H9 (cell line): ENCODE results near the gene CHD6. TPM values are rescaled to one million over a fixed set of nuclear protein-coding genes. Genes with fewer than 3 reads are reported as not detected.

Experiments used
- DNase-seq: peaks from one replicate; pipeline ENCODE4 v3.0.0-alpha.2; 2017
- H2AFZ ChIP-seq: one replicate; pipeline ENCODE4 v1.6.1; 2013; ENCODE audit warnings: mild to moderate bottlenecking, low read length, control low read depth, moderate library complexity
- H2AK5ac ChIP-seq: 2 replicates; pipeline ENCODE4 v1.6.1; 2013; ENCODE audit warnings: low read length, control low read depth, mixed read lengths; ENCODE audit not compliant: insufficient read length
- H2BK120ac ChIP-seq: one replicate; pipeline ENCODE4 v1.6.1; 2013; ENCODE audit warnings: low read depth, mild to moderate bottlenecking, low read length, control low read depth, inconsistent platforms; ENCODE audit not compliant: poor library complexity, severe bottlenecking
- H2BK12ac ChIP-seq: 2 replicates; pipeline ENCODE4 v1.6.1; 2013; ENCODE audit warnings: low read length, control low read depth, mixed read lengths, low read depth; ENCODE audit not compliant: insufficient read length
- H2BK15ac ChIP-seq: 2 replicates; pipeline ENCODE4 v1.6.1; 2013; ENCODE audit warnings: low read depth, low read length, control low read depth
- H2BK20ac ChIP-seq: one replicate; pipeline ENCODE4 v1.6.1; 2013; ENCODE audit warnings: low read depth, mild to moderate bottlenecking, low read length, control low read depth, inconsistent platforms; ENCODE audit not compliant: poor library complexity, severe bottlenecking
- H2BK5ac ChIP-seq: 2 replicates; pipeline ENCODE4 v1.6.1; 2013; ENCODE audit warnings: low read length, control low read depth, mixed read lengths; ENCODE audit not compliant: insufficient read length
- H3K14ac ChIP-seq: 2 replicates; pipeline ENCODE4 v1.6.1; 2013; ENCODE audit warnings: low read length, control low read depth; ENCODE audit not compliant: insufficient read depth
- H3K18ac ChIP-seq: 2 replicates; pipeline ENCODE4 v1.6.1; 2013; ENCODE audit warnings: low read depth, mild to moderate bottlenecking, mixed read lengths, low read length, control low read depth; ENCODE audit not compliant: insufficient read length
- H3K23ac ChIP-seq: 2 replicates; pipeline ENCODE4 v1.6.1; 2013; ENCODE audit warnings: low read length, control low read depth, mixed read lengths, low read depth; ENCODE audit not compliant: insufficient read length
- H3K23me2 ChIP-seq: 2 replicates; pipeline ENCODE4 v1.6.1; 2013; ENCODE audit warnings: low read depth, mild to moderate bottlenecking, mixed read lengths, low read length, control low read depth; ENCODE audit not compliant: insufficient read length, poor library complexity, severe bottlenecking
- H3K27ac ChIP-seq: 2 replicates; pipeline ENCODE4 v1.5.1; 2013; ENCODE audit warnings: low read length, control low read depth, mixed read lengths, low read depth; ENCODE audit not compliant: insufficient read length
- H3K27me3 ChIP-seq: 2 replicates; pipeline ENCODE4 v1.6.1; 2013; ENCODE audit warnings: low read length, control low read depth, inconsistent platforms; ENCODE audit not compliant: insufficient read depth
- H3K4ac ChIP-seq: 2 replicates; pipeline ENCODE4 v1.6.1; 2013; ENCODE audit warnings: low read depth, mild to moderate bottlenecking, control low read depth, inconsistent platforms, low read length, moderate library complexity
- H3K4me1 ChIP-seq: 2 replicates; pipeline ENCODE4 v1.6.1; 2013; ENCODE audit warnings: low read length, control low read depth, inconsistent platforms; ENCODE audit not compliant: insufficient read depth
- H3K4me2 ChIP-seq: 2 replicates; pipeline ENCODE4 v1.6.1; 2013; ENCODE audit warnings: low read length, control low read depth, mixed read lengths; ENCODE audit not compliant: insufficient read length, insufficient read depth
- H3K56ac ChIP-seq: 2 replicates; pipeline ENCODE4 v1.6.1; 2013; ENCODE audit warnings: low read depth, mild to moderate bottlenecking, mixed read lengths, low read length, control low read depth; ENCODE audit not compliant: insufficient read length
- H3K79me1 ChIP-seq: 2 replicates; pipeline ENCODE4 v1.6.1; 2013; ENCODE audit warnings: low read depth, mild to moderate bottlenecking, moderate library complexity, low read length, control low read depth, inconsistent platforms; ENCODE audit not compliant: insufficient read depth, poor library complexity, severe bottlenecking
- H3K79me2 ChIP-seq: 2 replicates; pipeline ENCODE4 v1.6.1; 2013; ENCODE audit warnings: low read length, control low read depth, inconsistent platforms; ENCODE audit not compliant: insufficient read depth
- H3K9ac ChIP-seq: 2 replicates; pipeline ENCODE4 v1.6.1; 2013; ENCODE audit warnings: low read length, control low read depth, mixed read lengths; ENCODE audit not compliant: insufficient read length; ENCODE audit errors: extremely low read depth
- H3K9me3 ChIP-seq: one replicate; pipeline ENCODE4 v1.6.1; 2013; ENCODE audit warnings: low read depth, low read length, inconsistent platforms; ENCODE audit not compliant: control insufficient read depth
- H3T11ph ChIP-seq: one replicate; pipeline ENCODE4 v1.6.1; 2013; ENCODE audit warnings: mild to moderate bottlenecking, low read length, control low read depth, inconsistent platforms
- H4K20me1 ChIP-seq: one replicate; pipeline ENCODE4 v1.6.1; 2013; ENCODE audit not compliant: control insufficient read depth, insufficient read length, insufficient read depth
- H4K5ac ChIP-seq: 2 replicates; pipeline ENCODE4 v1.6.1; 2013; ENCODE audit warnings: low read depth, mild to moderate bottlenecking, mixed read lengths, low read length, control low read depth; ENCODE audit not compliant: insufficient read length
- H4K8ac ChIP-seq: replicated peaks from 2 replicates; pipeline ENCODE4 v1.6.1; 2013; ENCODE audit warnings: low read length, control low read depth, mixed read lengths, low read depth; ENCODE audit not compliant: insufficient read length
- H4K91ac ChIP-seq: 2 replicates; pipeline ENCODE4 v1.6.1; 2013; ENCODE audit warnings: low read depth, mild to moderate bottlenecking, moderate library complexity, mixed read lengths, low read length, control low read depth; ENCODE audit not compliant: insufficient read length
- H3K27ac Mint-ChIP-seq, 3 experiments: 2 replicates in 2 of 3; 3 replicates in 1 of 3; pipeline ENCODE4 v1.8.0; 2020 to 2021; ENCODE audit warnings: mixed read lengths in 3 of 3, mild to moderate bottlenecking in 1 of 3, moderate library complexity in 1 of 3
- H3K27me3 Mint-ChIP-seq: 2 replicates; pipeline ENCODE4 v1.8.0; 2021; ENCODE audit warnings: low read depth, mild to moderate bottlenecking, moderate library complexity, mixed read lengths
- H3K36me3 Mint-ChIP-seq, 3 experiments: 2 replicates in 2 of 3; 3 replicates in 1 of 3; pipeline ENCODE4 v1.8.0; 2020 to 2021; ENCODE audit warnings: low read depth in 3 of 3, mixed read lengths in 3 of 3; ENCODE audit not compliant: insufficient read depth in 1 of 3
- H3K4me1 Mint-ChIP-seq, 2 experiments: 2 replicates each; pipeline ENCODE4 v1.8.0; 2020; ENCODE audit warnings: mixed read lengths in 2 of 2
- H3K4me3 Mint-ChIP-seq, 2 experiments: 2 replicates in 1 of 2; 3 replicates in 1 of 2; pipeline ENCODE4 v1.8.0; 2020 to 2021; ENCODE audit warnings: mild to moderate bottlenecking in 2 of 2, mixed read lengths in 2 of 2, moderate library complexity in 1 of 2
- H3K9me3 Mint-ChIP-seq, 2 experiments: 2 replicates in 1 of 2; 3 replicates in 1 of 2; pipeline ENCODE4 v1.8.0; 2020; ENCODE audit warnings: mild to moderate bottlenecking in 2 of 2, mixed read lengths in 2 of 2, moderate library complexity in 1 of 2
- CTCF ChIP-seq: fragments of 200-600 bp; sonication (generic); conservative IDR thresholded peaks from 3 replicates; pipeline ENCODE4 v1.8.0; 2021; ENCODE audit warnings: antibody characterized with exemption, mild to moderate bottlenecking
- WGBS: extraction: QIAGEN DNeasy Blood & Tissue Kit; methylation state at CpG from one replicate; pipeline ENCODE4 v1.1.7; 2013; ENCODE audit warnings: missing lambda C conversion rate, low lambda C conversion rate, mixed read lengths; ENCODE audit not compliant: insufficient read length; ENCODE audit errors: extremely low coverage; 5-methylcytosine and 5-hydroxymethylcytosine counted together
- total RNA-seq: library from RNA; stranded (reverse); gene quantifications from 2 replicates; pipeline ENCODE4 v1.2.1, GENCODE V29; 2021

Gene CHD6
- total RNA-seq, 1 experiment from 2014 or later, result 51.5 TPM

- WGBS, result no CpG with 5 or more reads among the region's 2 CpGs
- no peak overlapping the region for H2BK15ac ChIP-seq
- no peak overlapping the region for H2BK120ac ChIP-seq
- no peak overlapping the region for H3K14ac ChIP-seq
- no peak overlapping the region for H2BK5ac ChIP-seq
- no peak overlapping the region for H2AFZ ChIP-seq
- TF ChIP-seq CTCF, result no peak
- no peaks in the 10 kb centered on the region for H3K79me1 ChIP-seq
- H4K20me1 ChIP-seq, result no peaks in the 10 kb centered on the region
- H3K18ac ChIP-seq, result no peak overlapping the region
- Mint-ChIP-seq H3K27me3 (peaks cover 13% of the 10 kb centered on the region), H3K9me3 (no peaks in the 10 kb centered on the region), H3K27ac (no peak overlapping the region), H3K4me3 (no peak overlapping the region), H3K36me3 (no peaks in the 10 kb centered on the region), H3K4me1 (peaks cover 5 to 16% of the 10 kb centered on the region in 2 experiments)
- H3K4me1 ChIP-seq, result no peaks in the 10 kb centered on the region
- no peak overlapping the region for H2BK12ac ChIP-seq
- no peak overlapping the region for H3K4me2 ChIP-seq
- no peak overlapping the region for H4K5ac ChIP-seq
- H3K23me2 ChIP-seq, result no peaks in the 10 kb centered on the region
- H3K4ac ChIP-seq, result no peak overlapping the region
- H3K9me3 ChIP-seq, result no peaks in the 10 kb centered on the region
- H4K8ac ChIP-seq, result no peak overlapping the region
- H3K27me3 ChIP-seq, result no peaks in the 10 kb centered on the region
- no peak for DNase-seq
- no peak overlapping the region for H3K23ac ChIP-seq
- no peak overlapping the region for H4K91ac ChIP-seq
- no peak overlapping the region for H2BK20ac ChIP-seq
- H3K56ac ChIP-seq, result no peak overlapping the region
- no peak overlapping the region for H3T11ph ChIP-seq
- no peak overlapping the region for H2AK5ac ChIP-seq
- H3K79me2 ChIP-seq, result no peaks in the 10 kb centered on the region
- H3K9ac ChIP-seq, result no peak overlapping the region
- H3K27ac ChIP-seq, result no peak overlapping the region
These were observed 238.6 kb downstream of the CHD6 start for GRCh38 chr20:41379551-41379950.
